Left lung (tissue), 10 donors: ENCODE measurements around the gene KDM4C. TPM values are rescaled to one million over a fixed set of nuclear protein-coding genes. Genes with fewer than 3 reads are reported as not detected.

ENCODE experiments used
- ATAC-seq: fragments of 200-7000 bp; cut with Tn5 transposase; one replicate; pipeline ENCODE4 v1.9.1; 2020; ENCODE audit warnings: moderate library complexity
- DNase-seq, 4 donors: peaks; one replicate each; pipeline ENCODE4 v3.0.0-alpha.2; 2013 to 2020
- H3K27ac ChIP-seq, 2 donors: fragments of 200-600 bp; sonication (generic) in 1 of 2; one replicate each; pipeline versions ENCODE4 v1.5.0 to v1.8.0; 2020 to 2021
- H3K27me3 ChIP-seq, 2 donors: fragments of 200-600 bp; sonication (generic) in 1 of 2; one replicate each; pipeline versions ENCODE4 v1.5.0 to v1.8.0; 2020 to 2021
- H3K36me3 ChIP-seq, 2 donors: fragments of 200-600 bp; sonication (generic) in 1 of 2; one replicate each; pipeline versions ENCODE4 v1.5.0 to v1.8.0; 2020 to 2021
- H3K4me1 ChIP-seq, 2 donors: fragments of 200-600 bp; one replicate each; pipeline ENCODE4 v1.8.0; 2021
- H3K4me3 ChIP-seq, 2 donors: fragments of 200-600 bp; sonication (generic) in 1 of 2; one replicate each; pipeline versions ENCODE4 v1.5.0 to v1.8.0; 2020 to 2021; ENCODE audit warnings: mild to moderate bottlenecking in 1 of 2
- H3K9me3 ChIP-seq, 2 donors: fragments of 200-600 bp; sonication (generic) in 1 of 2; one replicate each; pipeline versions ENCODE4 v1.5.0 to v1.8.0; 2020 to 2021
- CTCF ChIP-seq, 2 donors: fragments of 200-600 bp; sonication (generic) in 1 of 2; IDR thresholded peaks; one replicate each; pipeline versions ENCODE4 v1.5.0 to v1.8.0; 2021; ENCODE audit warnings: antibody characterized with exemption in 2 of 2
- intact Hi-C, 2 donors: fragments of 100-400 bp; cut with DNase I; formaldehyde crosslinking; loops; one replicate each; pipeline versions ENCODE4 v1.11.2 to v1.14.2; 2022
- polyA plus RNA-seq, 6 donors: library from polyadenylated mRNA; unstranded; fragments of 120-200 nt; gene quantifications; one replicate each; pipeline ENCODE4 v1.2.1, GENCODE V29; 2013; ENCODE audit not compliant: insufficient read length in 6 of 6
- total RNA-seq, 2 donors: library from RNA; stranded (reverse); fragmentation: NEBNext Ultra II Directional; extraction: Animal tissue kit (Norgen Biotek cat#: 25700); gene quantifications; one replicate each; pipeline ENCODE4 v1.2.1, GENCODE V29; 2021
- donor health status: DM: no; HTN: yes; CAD: no.
- donor health status: DM: no; HTN: no; CAD: no.

The KDM4C gene
- total and polyA plus RNA-seq, 8 donors, result 11.7 to 34.8 (median 15.2) TPM

GRCh38 chr9:6822696-6823095 lies 64.9 kb downstream of the KDM4C start:
- Histone ChIP-seq H3K9me3 (no peaks in the 10 kb centered on the region), H3K36me3 (peaks cover 0 to 21% of the 10 kb centered on the region in 2 donors), H3K4me1 (no peaks in the 10 kb centered on the region), H3K27me3 (no peaks in the 10 kb centered on the region), H3K27ac (no peak overlapping the region), H3K4me3 (no peak overlapping the region)
- no peak for DNase-seq
- no peak for ATAC-seq
- no peak for TF ChIP-seq CTCF (IDR thresholded peaks at IDR 0.05)
- intact Hi-C loops, result no loop called here

- DNase-seq (peak in 2 of 4 donors; percentile 60 to 66), ATAC-seq (peak; percentile 70)
- Histone ChIP-seq H3K4me3 (no peak overlapping the region), H3K27ac (no peak overlapping the region), H3K9me3 (peaks cover 0 to 3% of the 10 kb centered on the region in 2 donors), H3K4me1 (no peaks in the 10 kb centered on the region), H3K36me3 (peaks cover 0 to 34% of the 10 kb centered on the region in 2 donors), H3K27me3 (no peaks in the 10 kb centered on the region)
- intact Hi-C loops, result no loop called here
- TF ChIP-seq CTCF (IDR thresholded peaks at IDR 0.05), result peak; percentile 28 to 43
These were observed 69.8 kb downstream of the KDM4C start for GRCh38 chr9:6827439-6828145.

GRCh38 chr9:6829027-6829426 lies 71.3 kb downstream of the KDM4C start:
- Histone ChIP-seq H3K4me3 (no peak overlapping the region), H3K27ac (no peak overlapping the region), H3K9me3 (peaks cover 0 to 3% of the 10 kb centered on the region in 2 donors), H3K4me1 (no peaks in the 10 kb centered on the region), H3K27me3 (no peaks in the 10 kb centered on the region), H3K36me3 (peaks cover 0 to 21% of the 10 kb centered on the region in 2 donors)
- no peak for TF ChIP-seq CTCF (IDR thresholded peaks at IDR 0.05)
- intact Hi-C loops, result no loop called here
- ATAC-seq, result no peak
- no peak for DNase-seq

- no peak for TF ChIP-seq CTCF (IDR thresholded peaks at IDR 0.05)
- DNase-seq, result no peak
- Histone ChIP-seq H3K4me3 (no peak overlapping the region), H3K27me3 (no peaks in the 10 kb centered on the region), H3K4me1 (no peaks in the 10 kb centered on the region), H3K9me3 (peaks cover 0 to 3% of the 10 kb centered on the region in 2 donors), H3K27ac (no peak overlapping the region), H3K36me3 (peaks cover 0 to 24% of the 10 kb centered on the region in 2 donors)
- no peak for ATAC-seq
- intact Hi-C loops, result no loop called here
These were observed 71.8 kb downstream of the KDM4C start for GRCh38 chr9:6829536-6829935.

- DNase-seq (no peak), ATAC-seq (no peak)
- peaks cover 0 to 3% of the 10 kb centered on the region in 2 donors for H3K9me3 ChIP-seq
- H3K36me3 ChIP-seq, result peaks cover 0 to 36% of the 10 kb centered on the region in 2 donors
- H3K27ac ChIP-seq, result no peak overlapping the region
- H3K27me3 ChIP-seq, result no peaks in the 10 kb centered on the region
- H3K4me3 ChIP-seq, result no peak overlapping the region
- intact Hi-C loops, result no loop called here
- no peaks in the 10 kb centered on the region for H3K4me1 ChIP-seq
- no peak for TF ChIP-seq CTCF (IDR thresholded peaks at IDR 0.05)
These were observed 75.9 kb downstream of the KDM4C start for GRCh38 chr9:6833518-6834192.
